Heart left ventricle (tissue), 13 donors: ENCODE results near the gene BCL11A.

Experiments
- CTCF ChIP-seq, 12 donors: fragments of 200-600 bp; sonication (generic) in 4 of 12; IDR thresholded peaks; one replicate each; pipeline versions ENCODE4 v1.5.0 to v1.8.0; 2018 to 2022; ENCODE audit warnings: antibody characterized with exemption in 12 of 12, mild to moderate bottlenecking in 5 of 12
- POLR2A ChIP-seq, 2 donors: fragments of 450-650 bp; IDR thresholded peaks; one replicate each; pipeline ENCODE4 v1.6.1; 2017; ENCODE audit warnings: antibody characterized with exemption in 2 of 2, mild to moderate bottlenecking in 2 of 2, moderate library complexity in 2 of 2
- donor health status: ischemic (EF 13 %, LVEDD 7.1; RV severe dilation, severe dysfunction).
- donor health status: DM: no; HTN: yes; CAD: no.
- donor health status: DM: no; HTN: no; CAD: no.
- donor health status: ischemic (EF 25% LVEDD 6.9; RV normal size, moderate dysfunction).
- donor health status: ischemic (EF 25% LVEDD 5.7; RV mildly dilated, moderate dysfunction).
- donor health status: ischemic (EF 35%, LVEDD 5.7; RV mildly dilated, moderate dysfunction).
- donor health status: nonischemic (EF 11% LVEDD 7.7; RV severe dilation, severe dysfunction).
- donor health status: DM: yes; HTN: yes; CAD: no.
- donor health status: PGD.
- donor health status: ischemic (EF 29% LVEDD 5.4; RV normal size, mild dysfunction).
- donor health status: nonischemic (EF 23%, LVEDD 6.1; RV moderate dilation, normal function).

GRCh38 chr2:60413069-60413813, 140.2 kb downstream of the BCL11A start:
- TF ChIP-seq POLR2A (IDR thresholded peaks at IDR 0.05) (no peak), CTCF (IDR thresholded peaks at IDR 0.05) (no peak)
